Hepatocyte (in vitro differentiated cells): ENCODE results near the gene HIBCH.

Experiments used
- EZH2 ChIP-seq: fragments of 200-600 bp; sonication (generic); IDR thresholded peaks from 2 replicates; pipeline ENCODE4 v1.6.1; 2016; ENCODE audit warnings: antibody characterized with exemption, mild to moderate bottlenecking, borderline replicate concordance
- TF ChIP-seq, protein P1 (sequence below): fragments of 200-600 bp; sonication (generic); IDR thresholded peaks from 2 replicates; pipeline ENCODE4 v1.5.1; 2016; ENCODE audit warnings: antibody characterized with exemption, mild to moderate bottlenecking; ENCODE audit not compliant: poor library complexity

GRCh38 chr2:190184460-190184859 is 135.2 kb downstream of the HIBCH start:
- TF ChIP-seq, protein P1, sequence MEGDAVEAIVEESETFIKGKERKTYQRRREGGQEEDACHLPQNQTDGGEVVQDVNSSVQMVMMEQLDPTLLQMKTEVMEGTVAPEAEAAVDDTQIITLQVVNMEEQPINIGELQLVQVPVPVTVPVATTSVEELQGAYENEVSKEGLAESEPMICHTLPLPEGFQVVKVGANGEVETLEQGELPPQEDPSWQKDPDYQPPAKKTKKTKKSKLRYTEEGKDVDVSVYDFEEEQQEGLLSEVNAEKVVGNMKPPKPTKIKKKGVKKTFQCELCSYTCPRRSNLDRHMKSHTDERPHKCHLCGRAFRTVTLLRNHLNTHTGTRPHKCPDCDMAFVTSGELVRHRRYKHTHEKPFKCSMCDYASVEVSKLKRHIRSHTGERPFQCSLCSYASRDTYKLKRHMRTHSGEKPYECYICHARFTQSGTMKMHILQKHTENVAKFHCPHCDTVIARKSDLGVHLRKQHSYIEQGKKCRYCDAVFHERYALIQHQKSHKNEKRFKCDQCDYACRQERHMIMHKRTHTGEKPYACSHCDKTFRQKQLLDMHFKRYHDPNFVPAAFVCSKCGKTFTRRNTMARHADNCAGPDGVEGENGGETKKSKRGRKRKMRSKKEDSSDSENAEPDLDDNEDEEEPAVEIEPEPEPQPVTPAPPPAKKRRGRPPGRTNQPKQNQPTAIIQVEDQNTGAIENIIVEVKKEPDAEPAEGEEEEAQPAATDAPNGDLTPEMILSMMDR: no peak
- no peak for TF ChIP-seq EZH2
